GM18499 (cell line): Measurements from ENCODE around the gene EHD1.

Source experiments
- ATAC-seq: cut with Tn5 transposase; IDR thresholded peaks from one replicate; pipeline ENCODE4 v1.9.1; 2021; ENCODE audit warnings: moderate number of reproducible peaks; ENCODE audit not compliant: insufficient read depth, unreplicated experiment

Gene EHD1

GRCh38 chr11:64859542-64860414, 18.6 kb downstream of the EHD1 start:
- ATAC-seq: peak; percentile 45

GRCh38 chr11:64858467-64859263, 19.8 kb downstream of the EHD1 start:
- ATAC-seq: peak; percentile 10

- no peak for ATAC-seq
These were observed 20.9 kb downstream of the EHD1 start for GRCh38 chr11:64857485-64857884.

- ATAC-seq: no peak
These were observed 21.8 kb downstream of the EHD1 start for GRCh38 chr11:64856382-64857227.

- ATAC-seq: no peak
These were observed 22.7 kb downstream of the EHD1 start for GRCh38 chr11:64855596-64856304.

- ATAC-seq: no peak
These were observed 23.6 kb downstream of the EHD1 start for GRCh38 chr11:64854534-64855502.

- no peak for ATAC-seq
These were observed 24.3 kb downstream of the EHD1 start for GRCh38 chr11:64854157-64854533.

GRCh38 chr11:64853709-64854108, 24.7 kb downstream of the EHD1 start:
- ATAC-seq: no peak

GRCh38 chr11:64852804-64853509, 25.5 kb downstream of the EHD1 start:
- ATAC-seq: no peak

- ATAC-seq: no peak
These were observed 26.5 kb downstream of the EHD1 start for GRCh38 chr11:64851831-64852351.

- ATAC-seq: peak; percentile 45
These were observed 27.3 kb downstream of the EHD1 start for GRCh38 chr11:64850979-64851567.

GRCh38 chr11:64849598-64850356, 28.6 kb downstream of the EHD1 start:
- no peak for ATAC-seq

- ATAC-seq: no peak
These were observed 29.4 kb downstream of the EHD1 start for GRCh38 chr11:64848826-64849597.

- no peak for ATAC-seq
These were observed 30.1 kb downstream of the EHD1 start for GRCh38 chr11:64848214-64848825.

- no peak for ATAC-seq
These were observed 31.3 kb downstream of the EHD1 start for GRCh38 chr11:64846998-64847666.
